Measurements from ENCODE around the gene TMEM156. TPM values are rescaled to one million over a fixed set of nuclear protein-coding genes. Genes with fewer than 3 reads are reported as not detected.

The TMEM156 gene
- total and polyA plus RNA-seq, 10 of the 15 experiments (the other 5 are each of a cell fraction or from before 2014, with no cell fraction given), result 20.8 to 48.3 (median 32.7) TPM

- TF ChIP-seq REST (IDR thresholded peaks at IDR 0.05; ENCODE audit: low read depth, low read length), result no peak
- 0 out of 2 replicates have a peak, but pooled peaks have one; percentile 5 for TF ChIP-seq SIN3A (IDR thresholded peaks at IDR 0.05; ENCODE audit: low read depth, low read length)
- no peak for TF ChIP-seq CHD1 (IDR thresholded peaks at IDR 0.05; ENCODE audit: low read depth, low read length)
- TF ChIP-seq POU2F2 (IDR thresholded peaks at IDR 0.05; ENCODE audit: borderline replicate concordance, low read depth, low read length), result peak; percentile 36; the same call in 1 of the 3 replicates
- no peak for TF ChIP-seq CHD2 (IDR thresholded peaks at IDR 0.05; ENCODE audit: borderline replicate concordance, low read depth, low read length)
- no peak for TF ChIP-seq NRF1 (conservative IDR thresholded peaks at IDR 0.05; ENCODE audit: low read depth, low read length)
- TF ChIP-seq CBX5 (IDR thresholded peaks at IDR 0.05; ENCODE audit: low read depth), result no peak
- TF ChIP-seq FOS (IDR thresholded peaks at IDR 0.05; ENCODE audit: borderline replicate concordance, extremely low read depth, insufficient read length), result no peak
- TF ChIP-seq BCL3 (IDR thresholded peaks at IDR 0.05; ENCODE audit: borderline replicate concordance, insufficient read depth, low read depth, low read length, poor library complexity, severe bottlenecking), result no peak
- 0 out of 2 replicates have a peak, but pooled peaks have one; percentile 34 for TF ChIP-seq ZNF687 (IDR thresholded peaks at IDR 0.05)
- TF ChIP-seq RAD51 (IDR thresholded peaks at IDR 0.05), result peak; percentile 60
- no peak for TF ChIP-seq POLR2AphosphoS2 (IDR thresholded peaks at IDR 0.05; ENCODE audit: low read depth, low read length)
- TF ChIP-seq BACH1 (IDR thresholded peaks at IDR 0.05; ENCODE audit: borderline replicate concordance), result no peak
- TF ChIP-seq WRNIP1 (IDR thresholded peaks at IDR 0.05; ENCODE audit: borderline replicate concordance, low read depth, low read length), result no peak
- TF ChIP-seq ZNF622 (IDR thresholded peaks at IDR 0.05), result no peak
- no peak for TF ChIP-seq EED (IDR thresholded peaks at IDR 0.05; ENCODE audit: low read depth)
- TF ChIP-seq EP300 (IDR thresholded peaks at IDR 0.05; ENCODE audit: borderline replicate concordance in 1 of 2, control insufficient read depth in 1 of 2, low read depth in 2 of 2, low read length in 2 of 2), result 0 out of 4 replicates have a peak, but pooled peaks of 1 of the 2 experiments have one; percentile 17
- TF ChIP-seq ATF2 (IDR thresholded peaks at IDR 0.05; ENCODE audit: low read length), result 0 out of 2 replicates have a peak, but pooled peaks have one; percentile 39
- TF ChIP-seq TCF3 (IDR thresholded peaks at IDR 0.05; ENCODE audit: borderline replicate concordance, insufficient read depth, low read depth, low read length), result no peak
- TF ChIP-seq ZBED1 (IDR thresholded peaks at IDR 0.05; ENCODE audit: borderline replicate concordance), result 0 out of 2 replicates have a peak, but pooled peaks have one; percentile 47
Measured at GRCh38 chr4:39043861-39044363, 11.7 kb upstream of the TMEM156 start (continued).

Measured in GM12878 (cell line).